ENCODE measurements around the gene SFMBT2.

The SFMBT2 gene

GRCh38 chr10:7424919-7425318, 14.1 kb upstream of the SFMBT2 start:
- no peak for DNase-seq

- DNase-seq = no peak
Observed at GRCh38 chr10:7424315-7424714, 13.5 kb upstream of the SFMBT2 start.

- no peak for DNase-seq
Observed at GRCh38 chr10:7423521-7423920, 12.7 kb upstream of the SFMBT2 start.

DNA sequence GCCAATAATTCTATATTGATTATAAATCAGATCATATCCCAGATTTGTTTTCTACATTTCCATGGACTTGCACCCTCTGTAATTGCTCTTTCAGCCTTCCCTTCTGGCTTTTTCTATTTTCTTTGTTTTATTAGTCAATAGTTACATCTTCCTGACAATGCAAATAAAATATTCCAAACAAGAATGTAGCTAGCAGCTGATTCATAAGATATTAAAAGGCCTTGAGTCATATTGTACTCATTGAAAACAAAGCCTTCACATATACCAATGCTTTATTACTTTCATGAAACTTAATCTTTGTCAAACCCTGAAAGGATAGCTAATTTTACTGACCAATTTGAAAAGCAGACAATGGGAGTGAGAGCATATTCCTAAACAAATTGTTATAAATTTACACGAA, 10.7 kb upstream of the SFMBT2 start:
- no peak for DNase-seq

GRCh38 chr10:7419998-7420397, 9.2 kb upstream of the SFMBT2 start:
- no peak for DNase-seq

- DNase-seq = no peak
Observed at GRCh38 chr10:7417807-7418206, 7.0 kb upstream of the SFMBT2 start.

GRCh38 chr10:7417103-7417623, 6.3 kb upstream of the SFMBT2 start:
- DNase-seq = no peak

DNA sequence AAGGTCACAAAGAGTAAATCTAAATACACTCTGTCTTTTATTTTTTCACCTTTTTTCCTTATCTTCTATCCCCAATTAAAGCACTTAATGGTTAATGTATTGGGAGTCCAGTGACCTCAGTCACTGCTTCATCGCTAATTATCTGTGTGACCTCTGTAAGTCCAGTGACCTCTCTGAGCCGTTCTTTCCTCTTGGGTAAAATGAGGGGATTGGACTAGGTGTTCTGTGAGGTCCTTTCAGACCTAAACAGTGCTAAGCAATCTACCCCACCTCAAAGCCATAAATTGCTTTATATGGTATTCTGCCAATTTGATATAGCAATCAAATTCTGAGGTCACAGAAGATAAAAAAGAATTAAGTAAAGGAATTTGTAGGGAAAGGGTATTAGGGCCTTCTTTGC, 3.9 kb upstream of the SFMBT2 start:
- no peak for DNase-seq

GRCh38 chr10:7412928-7413282, 2.1 kb upstream of the SFMBT2 start:
- DNase-seq = no peak

DNA sequence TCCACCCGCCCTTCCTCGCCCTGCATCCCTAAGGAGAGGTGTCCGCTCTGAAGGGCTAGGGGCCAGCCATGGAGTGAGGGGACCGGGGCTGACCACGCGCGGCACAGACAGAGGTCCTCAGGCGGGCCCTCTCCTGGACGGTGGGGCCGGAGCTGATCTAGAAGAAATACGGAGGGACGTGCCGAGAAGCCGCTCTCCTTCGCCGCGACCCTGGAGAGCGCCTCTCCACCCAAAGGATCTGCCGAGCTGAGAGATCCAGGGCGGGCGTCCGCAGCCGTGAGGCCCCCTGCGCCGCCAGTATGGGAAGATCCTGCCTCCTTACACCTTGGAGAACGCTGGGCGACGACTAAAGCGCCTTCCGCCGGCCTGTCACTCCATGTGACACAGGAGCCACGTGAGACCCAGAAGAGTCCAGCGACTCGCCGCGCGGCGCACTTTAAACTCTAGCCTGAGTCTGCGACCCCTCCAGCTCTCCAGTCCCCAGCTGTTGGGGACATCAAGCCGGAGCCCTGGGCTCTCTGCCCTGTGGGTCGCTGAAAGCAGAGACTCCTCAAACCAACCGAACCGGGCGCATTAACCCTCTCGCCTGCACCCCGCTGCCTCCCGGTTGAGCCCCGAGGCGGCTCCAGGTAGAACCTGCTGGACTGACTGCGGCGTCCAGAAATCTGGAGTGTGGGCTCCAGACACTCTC, 1.5 kb upstream of the SFMBT2 start:
- no peak for DNase-seq

GRCh38 chr10:7411671-7412128, 866 bp upstream of the SFMBT2 start:
- no peak for DNase-seq

GRCh38 chr10:7410301-7410861, 453 bp downstream of the SFMBT2 start:
- no peak for DNase-seq

DNA sequence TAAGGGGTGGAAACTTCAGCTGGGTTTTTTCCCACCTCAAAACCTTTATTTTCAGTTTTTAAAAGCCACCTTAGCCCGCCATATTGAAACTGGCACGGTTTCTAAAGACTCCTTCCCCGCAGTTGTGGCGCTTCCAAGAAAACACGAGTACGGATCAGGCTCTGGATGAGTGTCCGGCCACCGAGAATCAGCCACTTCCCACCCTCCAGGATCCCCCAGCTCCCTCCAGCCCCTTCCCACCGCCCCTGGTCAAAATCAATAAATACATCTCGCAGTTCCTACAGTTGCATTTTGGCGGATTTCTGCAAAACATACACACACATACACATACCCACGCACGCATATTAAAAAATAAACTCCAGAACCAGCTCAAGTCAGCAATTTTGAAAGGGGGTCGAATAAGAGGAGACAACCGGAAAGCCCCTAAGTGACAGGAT, 1.1 kb downstream of the SFMBT2 start:
- DNase-seq = no peak

DNA sequence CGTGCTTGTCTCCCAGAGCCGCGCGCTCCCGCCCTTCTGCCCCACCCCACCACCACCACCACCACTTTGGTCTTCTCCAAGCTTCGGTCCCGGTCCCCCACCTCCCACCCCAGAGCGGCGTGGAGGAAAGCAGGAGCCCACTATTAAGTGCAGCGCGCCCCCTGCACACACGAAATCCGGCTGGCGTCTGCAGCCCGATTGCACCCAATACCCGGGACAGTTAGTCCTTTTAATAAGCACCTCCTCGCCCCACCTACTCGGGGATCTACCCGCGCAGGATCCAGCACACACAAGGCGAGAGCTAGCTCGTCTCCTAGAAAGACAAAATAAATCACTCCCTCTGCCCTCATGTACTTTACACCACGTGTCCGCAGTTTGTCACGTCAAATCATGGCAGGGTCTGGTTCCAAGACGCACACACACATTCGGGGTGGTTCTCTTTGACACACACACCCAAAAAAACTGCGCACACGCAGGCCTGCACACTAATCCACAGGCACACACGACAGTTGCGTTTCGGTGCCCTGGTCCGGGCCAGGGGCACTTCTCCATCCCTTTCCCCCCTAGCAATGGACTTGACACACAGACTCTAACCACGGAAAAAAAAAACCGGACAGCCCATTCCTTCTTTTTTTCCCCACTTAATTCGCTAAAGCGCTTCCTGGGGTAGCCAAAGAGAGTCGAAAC, 1.6 kb downstream of the SFMBT2 start:
- no peak for DNase-seq

DNA sequence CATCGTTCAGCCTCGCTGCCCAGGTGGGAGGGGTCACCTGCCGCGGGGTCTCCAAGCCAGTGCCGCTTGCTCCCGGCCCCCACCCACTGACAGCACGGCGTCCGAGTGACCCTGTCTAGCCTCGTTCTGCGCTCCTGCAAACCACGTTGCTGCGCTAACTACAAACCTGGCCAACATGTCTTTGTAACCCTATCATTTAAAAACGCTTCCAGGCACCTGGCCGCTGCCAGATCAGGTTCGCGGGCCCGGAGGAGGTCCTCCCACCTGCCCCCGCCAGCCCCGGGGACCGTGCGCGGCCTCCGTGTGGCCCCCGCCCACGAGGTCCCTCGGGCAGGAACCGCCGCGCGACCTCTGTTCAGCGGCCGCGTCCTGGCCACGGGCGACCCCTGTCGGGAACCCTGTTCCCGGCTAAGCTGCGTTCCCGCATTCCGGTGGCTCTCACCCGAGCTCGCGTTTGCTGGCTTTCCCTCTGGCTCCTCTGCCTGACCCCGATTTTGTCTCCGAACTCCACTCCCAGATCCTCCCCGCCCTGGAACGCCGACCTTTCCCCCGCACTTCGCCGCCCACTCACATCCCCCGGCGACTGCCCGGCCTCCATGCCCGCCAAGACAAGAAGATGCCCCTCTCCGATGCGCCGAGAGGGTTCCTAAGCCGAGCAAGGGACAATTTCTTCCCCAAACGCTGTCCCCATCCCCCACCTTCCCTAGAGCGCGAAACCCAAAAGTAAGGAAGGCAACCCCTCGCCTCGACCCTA, 2.4 kb downstream of the SFMBT2 start:
- no peak for DNase-seq

- no peak for DNase-seq
Observed at GRCh38 chr10:7407368-7408290, 3.2 kb downstream of the SFMBT2 start.

GRCh38 chr10:7406712-7407333, 4.0 kb downstream of the SFMBT2 start:
- no peak for DNase-seq

- no peak for DNase-seq
Observed at GRCh38 chr10:7405637-7406036, 5.2 kb downstream of the SFMBT2 start.

DNA sequence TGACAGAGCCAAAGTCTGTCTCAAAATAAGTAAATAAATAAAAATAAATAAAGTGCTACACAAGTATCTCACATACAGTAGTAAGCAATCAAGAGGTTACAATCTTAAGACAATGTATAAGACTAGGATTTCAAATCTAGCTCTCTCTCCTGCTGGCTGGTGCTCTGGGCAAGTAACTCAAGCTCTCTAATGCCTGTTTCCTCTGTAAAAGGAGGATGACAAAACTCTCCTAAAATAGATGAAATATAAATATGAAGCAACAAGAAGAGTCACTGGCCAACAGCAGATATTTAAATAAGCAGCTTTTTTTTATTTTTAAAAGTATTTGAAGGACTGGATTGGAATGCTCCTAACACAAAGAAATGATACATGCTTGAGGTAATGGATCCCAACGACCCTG, 7.2 kb downstream of the SFMBT2 start:
- no peak for DNase-seq

DNA sequence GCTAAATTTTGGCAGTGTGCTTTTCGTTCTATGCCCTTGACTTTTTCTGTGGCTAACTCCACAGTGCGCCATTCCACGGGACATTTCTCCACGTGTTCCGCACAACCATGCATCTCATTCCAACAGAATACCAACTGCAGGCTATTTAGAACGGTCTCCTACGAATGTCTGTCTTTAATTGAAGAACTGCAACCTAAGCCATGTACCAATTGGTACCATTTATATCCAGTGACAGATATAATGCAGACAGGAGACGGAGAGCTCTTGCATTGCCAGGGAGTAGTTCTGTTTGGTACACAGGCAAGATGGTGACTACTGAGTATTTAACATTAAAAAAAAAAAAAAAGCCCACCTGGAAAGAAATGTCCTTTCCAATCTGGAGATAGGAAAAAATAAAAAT, 9.1 kb downstream of the SFMBT2 start:
- no peak for DNase-seq

- no peak for DNase-seq
Observed at GRCh38 chr10:7401156-7401555, 9.7 kb downstream of the SFMBT2 start.
